HS-5 (cell line): ENCODE measurements around the gene DNAH10.

Experiments used
- DNase-seq: peaks from one replicate; pipeline ENCODE4 v3.0.0-alpha.2; 2012; ENCODE audit warnings: low read depth

The DNAH10 gene

GRCh38 chr12:123761841-123762714 is at the start of gene DNAH10:
Gene DNAH10 (plus strand): TSS chr12:123762301. CDS start chr12:123762337, 36 bp downstream.
- DNase-seq, result no peak

- no peak for DNase-seq
These were observed 49.3 kb upstream of the DNAH10 start for GRCh38 chr12:123712780-123713319.

GRCh38 chr12:123713398-123713797 is 48.7 kb upstream of the DNAH10 start:
- no peak for DNase-seq

- no peak for DNase-seq
These were observed 48.1 kb upstream of the DNAH10 start for GRCh38 chr12:123713823-123714585.

- DNase-seq, result no peak
These were observed 46.9 kb upstream of the DNAH10 start for GRCh38 chr12:123715195-123715594.

GRCh38 chr12:123717350-123717749 is 44.8 kb upstream of the DNAH10 start:
- DNase-seq, result no peak

- no peak for DNase-seq
These were observed 41.8 kb upstream of the DNAH10 start for GRCh38 chr12:123720141-123720814.

GRCh38 chr12:123721245-123721644 is 40.9 kb upstream of the DNAH10 start:
- DNase-seq, result no peak

- DNase-seq, result no peak
These were observed 39.1 kb upstream of the DNAH10 start for GRCh38 chr12:123723011-123723410.

GRCh38 chr12:123723765-123724164 is 38.3 kb upstream of the DNAH10 start:
- DNase-seq, result no peak

- DNase-seq, result no peak
These were observed 35.9 kb upstream of the DNAH10 start for GRCh38 chr12:123726244-123726643.

- no peak for DNase-seq
These were observed 35.1 kb upstream of the DNAH10 start for GRCh38 chr12:123726962-123727361.

GRCh38 chr12:123727878-123728277 is 34.2 kb upstream of the DNAH10 start:
- no peak for DNase-seq

GRCh38 chr12:123731596-123731995 is 30.5 kb upstream of the DNAH10 start:
- no peak for DNase-seq

- DNase-seq, result no peak
These were observed 29.9 kb upstream of the DNAH10 start for GRCh38 chr12:123732251-123732650.

GRCh38 chr12:123733229-123733628 is 28.9 kb upstream of the DNAH10 start:
- no peak for DNase-seq

GRCh38 chr12:123734268-123734667 is 27.8 kb upstream of the DNAH10 start:
- no peak for DNase-seq

GRCh38 chr12:123741937-123742572 is 20.0 kb upstream of the DNAH10 start:
- no peak for DNase-seq

- DNase-seq, result no peak
These were observed 19.1 kb upstream of the DNAH10 start for GRCh38 chr12:123743002-123743401.

- DNase-seq, result no peak
These were observed 17.3 kb upstream of the DNAH10 start for GRCh38 chr12:123744836-123745235.

- no peak for DNase-seq
These were observed 14.8 kb upstream of the DNAH10 start for GRCh38 chr12:123747309-123747708.

- DNase-seq, result no peak
These were observed 13.9 kb upstream of the DNAH10 start for GRCh38 chr12:123748161-123748560.
